GM12874 (cell line): Measurements from ENCODE around the gene GALNT12.

ENCODE experiments used
- TF ChIP-seq, protein P1 (sequence below): IDR thresholded peaks from 2 replicates; pipeline ENCODE4 v1.5.1; 2011; ENCODE audit warnings: low read depth, mild to moderate bottlenecking, control low read depth, low read length, moderate library complexity; ENCODE audit not compliant: insufficient read depth

GALNT12 gene

DNA sequence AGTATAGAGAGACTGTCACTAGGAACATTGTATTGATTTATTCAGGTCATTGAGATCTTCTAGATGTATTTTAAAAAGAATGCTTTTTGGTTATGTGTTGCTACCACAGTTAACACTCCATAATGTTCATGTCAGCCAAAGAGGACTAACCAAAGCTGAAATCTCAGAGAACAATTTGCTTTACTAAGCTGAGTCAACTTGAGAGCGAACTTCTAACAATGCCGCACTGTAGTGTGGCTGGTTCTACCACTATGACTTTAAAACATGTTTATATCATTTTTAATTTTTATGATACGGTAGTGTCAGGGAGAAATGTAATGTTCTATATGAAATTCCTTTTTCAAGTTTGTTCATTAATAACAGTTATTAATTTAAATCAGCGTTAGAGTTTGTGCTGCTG lies 42.1 kb downstream of the GALNT12 start:
- TF ChIP-seq, protein P1, sequence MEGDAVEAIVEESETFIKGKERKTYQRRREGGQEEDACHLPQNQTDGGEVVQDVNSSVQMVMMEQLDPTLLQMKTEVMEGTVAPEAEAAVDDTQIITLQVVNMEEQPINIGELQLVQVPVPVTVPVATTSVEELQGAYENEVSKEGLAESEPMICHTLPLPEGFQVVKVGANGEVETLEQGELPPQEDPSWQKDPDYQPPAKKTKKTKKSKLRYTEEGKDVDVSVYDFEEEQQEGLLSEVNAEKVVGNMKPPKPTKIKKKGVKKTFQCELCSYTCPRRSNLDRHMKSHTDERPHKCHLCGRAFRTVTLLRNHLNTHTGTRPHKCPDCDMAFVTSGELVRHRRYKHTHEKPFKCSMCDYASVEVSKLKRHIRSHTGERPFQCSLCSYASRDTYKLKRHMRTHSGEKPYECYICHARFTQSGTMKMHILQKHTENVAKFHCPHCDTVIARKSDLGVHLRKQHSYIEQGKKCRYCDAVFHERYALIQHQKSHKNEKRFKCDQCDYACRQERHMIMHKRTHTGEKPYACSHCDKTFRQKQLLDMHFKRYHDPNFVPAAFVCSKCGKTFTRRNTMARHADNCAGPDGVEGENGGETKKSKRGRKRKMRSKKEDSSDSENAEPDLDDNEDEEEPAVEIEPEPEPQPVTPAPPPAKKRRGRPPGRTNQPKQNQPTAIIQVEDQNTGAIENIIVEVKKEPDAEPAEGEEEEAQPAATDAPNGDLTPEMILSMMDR, result no peak

DNA sequence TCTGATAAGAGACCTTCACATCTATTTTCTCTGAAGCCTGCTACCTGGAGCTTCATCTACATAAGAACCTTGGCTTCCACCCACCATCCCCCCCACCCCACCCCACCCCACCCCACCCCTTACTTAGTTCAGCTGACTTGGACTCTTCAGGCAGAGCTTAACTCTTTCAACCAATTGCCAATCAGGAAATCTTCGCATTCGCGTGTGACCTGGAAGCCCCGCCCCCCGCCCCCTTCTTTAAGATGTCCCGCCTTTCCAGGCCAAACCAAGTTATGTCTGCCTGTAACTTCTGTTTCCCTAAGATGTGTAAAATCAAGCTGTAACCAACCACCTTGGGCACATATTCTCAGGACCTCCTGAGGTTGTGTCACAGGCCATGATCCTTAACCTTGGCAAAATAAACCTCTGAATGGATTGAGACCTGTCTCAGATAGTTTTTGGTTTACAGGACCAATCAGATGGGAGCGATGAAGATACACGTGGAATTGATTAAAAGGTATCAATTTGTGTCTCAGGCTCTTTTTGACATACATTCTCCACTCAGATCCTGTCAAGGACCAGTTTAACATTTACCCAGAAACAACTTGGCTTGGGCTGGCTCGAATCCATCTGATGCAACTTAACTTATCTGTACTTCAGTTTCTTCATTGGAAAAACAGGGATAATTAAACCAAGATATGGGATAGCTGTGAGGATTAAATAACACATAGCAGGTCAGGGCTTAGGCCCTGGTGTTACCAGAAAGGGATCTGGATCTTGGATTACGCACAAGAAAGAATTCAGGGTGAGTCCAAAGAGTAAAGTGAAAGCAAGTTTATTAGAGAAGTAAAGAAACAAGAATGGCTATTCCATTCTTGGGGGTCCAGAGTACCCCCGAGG lies 43.6 kb downstream of the GALNT12 start:
- TF ChIP-seq, protein P1, result no peak

DNA sequence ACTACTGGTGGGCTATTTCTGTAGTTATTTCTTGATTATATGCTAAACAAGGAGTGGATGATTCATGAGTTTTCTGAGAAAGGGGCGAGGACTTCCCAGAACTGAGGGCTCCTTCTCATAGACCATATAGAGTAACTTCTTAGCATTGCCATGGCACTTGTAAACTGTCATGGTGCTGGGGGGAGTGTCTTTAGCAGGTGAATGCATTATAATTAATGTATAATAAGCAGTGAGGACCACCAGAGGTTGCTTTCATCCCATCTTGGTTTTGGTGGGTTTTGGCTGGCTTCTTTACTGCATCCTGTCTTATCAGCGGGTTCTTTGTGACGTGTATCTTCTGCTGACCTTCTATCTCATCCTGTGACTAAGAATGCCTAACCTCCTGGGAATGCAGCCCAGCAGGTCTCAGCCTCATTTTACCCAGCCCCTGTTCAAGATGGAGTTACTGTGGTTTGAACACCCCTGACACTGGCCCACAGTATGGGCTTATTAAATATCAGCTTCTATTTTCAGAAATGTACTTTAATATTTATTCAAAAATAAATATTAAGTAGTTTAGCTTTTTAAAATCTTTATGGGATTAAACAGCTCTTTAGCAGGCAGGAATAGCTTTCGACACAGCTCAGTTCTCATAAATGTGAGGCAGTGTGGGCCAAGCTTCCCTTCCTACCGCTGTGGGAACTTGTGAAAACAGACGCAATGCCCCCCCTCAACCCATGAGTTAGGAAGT lies 44.4 kb downstream of the GALNT12 start:
- TF ChIP-seq, protein P1, result no peak

DNA sequence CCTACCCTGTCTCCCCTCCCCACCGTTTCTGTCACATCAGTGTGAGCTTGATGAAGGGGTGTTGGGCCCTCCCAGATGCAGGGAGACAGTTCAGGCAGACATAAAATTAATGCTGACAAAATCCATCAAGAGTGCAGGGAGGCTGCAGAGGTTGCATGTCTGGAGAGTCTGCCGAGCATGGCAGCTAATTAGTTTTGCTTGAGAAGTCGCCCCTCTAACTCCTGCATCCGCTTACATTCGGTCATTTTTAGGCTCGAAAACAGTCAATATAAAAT lies 44.9 kb downstream of the GALNT12 start:
- TF ChIP-seq, protein P1, result no peak

DNA sequence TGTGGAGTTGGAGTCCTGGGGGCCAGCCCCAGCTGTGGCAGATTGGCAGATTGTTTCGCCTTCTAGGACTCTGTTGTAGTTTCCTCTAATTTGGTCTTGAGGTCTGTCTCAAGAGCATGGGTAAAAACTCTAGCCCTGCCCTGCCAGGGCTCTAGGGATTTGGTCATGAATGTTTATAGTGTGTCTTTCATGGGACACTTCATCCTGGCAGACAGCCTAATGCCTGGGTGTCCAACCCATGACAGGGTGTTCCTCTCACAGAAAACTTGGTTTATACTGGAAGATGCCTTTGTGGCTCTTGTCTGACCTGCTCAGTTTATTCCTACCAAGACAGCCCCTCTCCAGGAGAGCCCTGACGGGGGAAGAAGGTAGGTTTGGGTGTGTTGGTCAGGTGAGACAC lies 45.5 kb downstream of the GALNT12 start:
- TF ChIP-seq, protein P1, result no peak

DNA sequence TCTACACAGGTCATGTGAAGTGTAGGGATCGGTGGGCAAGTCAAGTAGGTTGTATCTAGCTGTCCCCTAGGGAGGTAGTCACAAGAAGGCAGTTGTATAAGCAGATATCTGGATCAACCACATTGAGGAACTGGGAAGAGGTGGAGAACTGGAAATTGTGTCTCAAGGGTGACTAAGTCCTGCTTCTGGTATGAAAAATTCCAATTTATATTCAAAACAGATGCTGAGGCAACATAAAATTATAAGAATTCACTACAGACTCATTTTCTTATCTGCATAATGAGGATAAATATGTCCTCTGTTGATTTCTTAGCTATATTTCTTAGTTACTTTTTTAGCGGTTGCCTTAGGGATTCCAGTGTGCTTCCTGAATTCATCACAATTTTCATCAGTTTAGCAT lies 46.8 kb downstream of the GALNT12 start:
- TF ChIP-seq, protein P1, result no peak

DNA sequence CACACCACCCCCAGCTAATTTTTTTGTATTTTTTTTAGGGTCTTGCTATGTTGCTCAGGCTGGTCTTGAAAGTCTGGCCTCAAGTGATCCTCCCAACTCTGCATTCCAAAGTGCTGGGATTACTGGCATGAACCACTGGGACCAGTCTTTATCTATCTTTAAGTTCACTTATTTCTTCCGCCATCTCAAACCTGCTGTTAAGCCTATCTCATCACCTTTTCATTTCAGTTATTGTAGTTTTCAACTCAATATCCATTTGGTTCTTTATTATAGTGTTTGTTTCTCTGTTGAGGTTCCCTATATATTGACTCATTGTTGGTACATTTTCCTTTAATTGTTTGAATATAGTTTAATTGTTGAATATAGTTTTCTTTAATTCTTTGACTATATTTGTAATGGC lies 48.1 kb downstream of the GALNT12 start:
- TF ChIP-seq, protein P1, result no peak
